ENCODE data around the gene PLAC9.

DNA sequence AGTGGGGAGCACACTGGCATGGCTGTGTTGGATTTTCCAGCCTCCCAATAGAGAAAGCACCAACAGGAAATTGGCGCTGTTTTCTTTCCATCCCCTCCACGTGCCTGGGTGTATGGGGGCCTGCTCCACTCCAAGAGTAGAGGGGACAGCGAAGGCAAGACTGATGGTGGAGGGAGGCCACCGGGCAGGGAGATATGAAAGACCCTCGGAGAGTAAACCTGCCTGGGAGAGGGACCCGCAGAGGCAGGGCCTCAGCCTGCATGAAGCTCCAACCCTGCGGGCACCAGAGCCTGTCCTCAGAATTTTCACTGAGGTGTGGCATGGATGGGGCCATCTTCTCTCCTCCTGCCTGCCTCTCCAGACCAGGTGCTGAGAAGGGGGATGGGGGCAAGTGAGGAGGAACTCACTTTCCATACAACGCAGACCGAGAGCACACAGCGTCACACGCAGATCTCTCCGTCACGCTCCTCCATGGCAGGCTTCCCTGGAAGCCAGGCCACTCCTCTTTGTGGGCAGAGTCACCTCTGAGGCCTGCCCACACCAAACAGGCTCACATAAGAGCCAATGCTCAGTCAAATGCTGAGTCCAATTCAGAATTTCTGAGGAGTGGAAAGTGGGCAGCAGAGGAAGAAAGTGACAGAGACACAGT, 54.0 kb downstream of the PLAC9 start:
- TF ChIP-seq, protein P1, sequence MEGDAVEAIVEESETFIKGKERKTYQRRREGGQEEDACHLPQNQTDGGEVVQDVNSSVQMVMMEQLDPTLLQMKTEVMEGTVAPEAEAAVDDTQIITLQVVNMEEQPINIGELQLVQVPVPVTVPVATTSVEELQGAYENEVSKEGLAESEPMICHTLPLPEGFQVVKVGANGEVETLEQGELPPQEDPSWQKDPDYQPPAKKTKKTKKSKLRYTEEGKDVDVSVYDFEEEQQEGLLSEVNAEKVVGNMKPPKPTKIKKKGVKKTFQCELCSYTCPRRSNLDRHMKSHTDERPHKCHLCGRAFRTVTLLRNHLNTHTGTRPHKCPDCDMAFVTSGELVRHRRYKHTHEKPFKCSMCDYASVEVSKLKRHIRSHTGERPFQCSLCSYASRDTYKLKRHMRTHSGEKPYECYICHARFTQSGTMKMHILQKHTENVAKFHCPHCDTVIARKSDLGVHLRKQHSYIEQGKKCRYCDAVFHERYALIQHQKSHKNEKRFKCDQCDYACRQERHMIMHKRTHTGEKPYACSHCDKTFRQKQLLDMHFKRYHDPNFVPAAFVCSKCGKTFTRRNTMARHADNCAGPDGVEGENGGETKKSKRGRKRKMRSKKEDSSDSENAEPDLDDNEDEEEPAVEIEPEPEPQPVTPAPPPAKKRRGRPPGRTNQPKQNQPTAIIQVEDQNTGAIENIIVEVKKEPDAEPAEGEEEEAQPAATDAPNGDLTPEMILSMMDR (IDR thresholded peaks at IDR 0.05), result no peak
- no peak for TF ChIP-seq EP300 (IDR thresholded peaks at IDR 0.05)

Data from esophagus muscularis mucosa (tissue), 3 donors.